GM18907 (cell line): ENCODE measurements around the gene NHLRC1.

Experiments
- ATAC-seq: cut with Tn5 transposase; IDR thresholded peaks from one replicate; pipeline ENCODE4 v1.9.1; 2021; ENCODE audit warnings: mild to moderate bottlenecking, moderate library complexity; ENCODE audit not compliant: unreplicated experiment

Gene NHLRC1

DNA sequence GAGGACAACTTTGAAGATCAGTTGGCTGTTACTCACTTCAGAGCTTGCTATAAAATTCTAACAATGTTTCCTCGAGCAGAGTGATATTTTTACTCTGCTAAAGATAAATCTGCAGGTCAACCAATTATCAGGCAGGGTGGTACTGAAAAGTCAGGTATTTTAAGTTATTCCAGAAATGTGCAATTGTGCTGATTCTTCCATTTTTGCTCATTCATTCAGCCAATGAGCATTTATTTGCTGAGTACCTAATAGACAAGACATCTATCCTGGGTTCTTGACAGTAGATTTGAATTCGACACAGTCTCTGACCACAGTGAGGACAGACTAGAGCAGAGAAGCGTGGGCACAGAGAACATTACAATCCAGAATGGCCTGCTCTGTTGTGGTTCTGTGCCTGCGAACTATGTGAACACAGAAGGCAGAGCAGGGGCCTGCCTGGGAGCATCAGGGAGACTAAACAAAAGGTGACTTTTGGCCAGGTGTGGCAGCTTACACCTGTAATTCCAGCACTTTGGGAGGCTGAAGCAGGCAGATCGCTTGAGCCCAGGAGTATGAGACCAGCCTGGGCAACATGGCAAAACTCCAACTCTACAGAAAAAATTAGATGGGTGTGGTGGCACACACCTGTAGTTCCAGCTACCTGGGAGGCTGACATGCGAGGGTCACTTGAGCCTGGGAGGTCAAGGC lies 17.6 kb upstream of the NHLRC1 start:
- no peak for ATAC-seq

DNA sequence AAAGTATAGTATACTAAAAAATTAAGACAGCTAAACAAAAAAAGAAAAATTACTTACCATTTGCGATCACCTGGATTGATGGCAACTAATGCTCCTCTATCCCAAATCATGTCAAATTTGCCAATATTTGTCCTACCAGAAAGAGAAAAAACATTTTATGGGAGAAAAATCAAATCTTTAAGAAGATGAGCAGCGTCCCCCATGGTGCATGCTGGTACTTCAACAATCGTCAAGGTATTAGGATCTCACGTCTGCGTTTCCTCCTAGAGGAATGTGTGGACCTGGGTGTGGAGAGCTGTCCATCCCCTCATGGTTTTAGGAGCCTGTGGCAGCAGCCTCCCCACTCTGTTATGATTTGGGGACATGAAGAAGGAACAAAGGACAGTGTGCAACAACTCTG lies 16.4 kb upstream of the NHLRC1 start:
- ATAC-seq: no peak

DNA sequence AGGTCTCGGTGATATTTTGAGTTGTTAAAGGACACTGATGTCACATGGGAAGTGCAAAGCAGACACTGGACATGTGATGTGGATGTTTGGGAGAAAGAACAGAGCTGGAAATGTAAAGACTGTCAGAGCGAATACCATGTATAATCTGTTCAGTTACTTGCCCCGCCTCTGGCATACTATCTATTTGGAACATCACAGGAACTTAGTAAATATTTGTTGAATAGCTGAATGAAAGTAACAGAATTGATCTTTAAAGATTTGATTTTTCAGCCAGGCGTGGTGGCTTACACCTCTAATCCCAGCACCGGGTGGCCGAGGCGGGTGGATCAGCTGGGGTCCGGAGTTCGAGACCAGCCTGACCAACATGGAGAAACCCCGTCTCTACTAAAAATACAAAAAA lies 13.8 kb upstream of the NHLRC1 start:
- no peak for ATAC-seq

DNA sequence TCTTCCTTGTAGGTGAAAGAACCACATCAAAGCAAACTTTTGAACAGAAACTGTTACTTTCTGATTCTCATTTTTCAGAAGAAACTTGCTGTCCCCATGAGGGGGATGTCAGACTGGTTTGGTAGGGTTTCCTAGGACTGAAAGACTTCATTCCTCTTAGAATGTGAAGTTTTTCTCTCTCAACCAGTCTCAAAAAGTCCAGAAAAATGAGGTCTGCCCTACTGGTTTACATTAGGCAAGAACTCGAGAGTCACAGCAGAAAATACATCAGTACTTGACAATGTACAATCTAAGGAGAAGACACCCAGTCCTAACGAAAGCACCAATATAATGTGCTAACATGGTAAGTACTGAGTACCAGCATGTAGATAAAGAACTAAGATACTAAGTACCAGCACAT lies 12.7 kb upstream of the NHLRC1 start:
- no peak for ATAC-seq

DNA sequence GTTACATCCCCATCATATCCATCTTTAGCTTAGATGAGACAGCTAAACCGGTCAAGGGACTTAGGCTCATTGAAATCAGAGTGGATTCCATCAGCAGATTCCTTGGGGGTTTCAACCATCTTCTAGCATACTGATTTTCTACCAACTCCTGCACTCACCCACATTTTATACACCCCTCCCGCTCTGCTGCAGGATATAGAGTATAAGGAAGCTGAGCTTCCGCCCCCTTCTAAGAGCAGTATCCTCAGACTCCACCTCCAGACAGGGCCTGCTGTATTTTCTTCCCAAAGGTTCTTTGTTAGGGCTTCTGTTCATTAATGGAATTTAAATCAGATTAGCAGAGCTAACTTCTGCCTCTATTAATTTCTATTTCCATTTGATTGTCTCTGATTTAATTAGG lies 9.9 kb upstream of the NHLRC1 start:
- ATAC-seq: no peak

DNA sequence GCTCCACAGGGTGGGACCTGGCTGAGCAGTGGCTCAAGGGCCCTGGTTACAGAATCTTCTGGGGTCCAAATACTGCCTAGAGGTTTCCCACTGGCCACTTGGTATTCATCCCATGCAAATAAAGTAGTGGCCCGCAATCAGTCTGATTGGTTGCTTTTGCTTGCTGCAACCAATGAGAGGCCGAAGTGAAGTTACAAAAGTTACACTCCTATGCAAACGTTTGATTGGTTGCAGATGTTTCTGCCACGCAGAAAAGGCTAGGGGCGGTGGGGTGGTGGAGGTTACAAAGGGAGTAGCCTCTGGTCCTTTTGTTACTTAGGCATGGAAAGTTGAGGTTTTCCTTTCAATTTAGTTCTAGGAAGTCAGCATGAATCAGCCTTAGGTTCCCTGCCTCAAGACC lies 3.6 kb upstream of the NHLRC1 start:
- no peak for ATAC-seq

DNA sequence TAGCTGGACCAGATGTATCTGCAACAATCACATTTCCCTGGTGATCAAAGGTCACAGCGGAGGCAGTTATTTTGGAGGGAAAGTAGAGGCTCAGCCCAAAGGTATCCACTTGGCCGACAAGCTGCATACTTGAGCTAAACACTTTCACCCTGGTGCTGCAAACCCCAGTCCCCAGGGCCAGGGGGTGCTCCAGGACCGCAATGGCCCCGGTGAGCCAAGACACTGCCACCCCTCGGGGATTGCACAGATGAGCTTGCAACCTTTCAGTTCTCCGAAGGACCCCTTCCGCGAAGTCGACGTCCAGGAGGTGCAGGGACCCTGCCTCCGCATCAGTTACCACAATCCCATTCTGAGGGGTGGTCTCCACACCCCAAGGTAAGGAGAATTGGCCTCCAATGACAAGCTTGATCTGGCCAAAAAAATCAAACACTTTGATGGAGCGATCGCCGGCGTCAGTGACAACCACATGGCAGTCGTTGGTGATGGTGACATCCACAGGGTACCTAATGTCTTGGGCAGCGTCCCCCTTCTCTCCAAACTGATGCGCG lies 823 bp downstream of the NHLRC1 start:
- ATAC-seq: no peak

DNA sequence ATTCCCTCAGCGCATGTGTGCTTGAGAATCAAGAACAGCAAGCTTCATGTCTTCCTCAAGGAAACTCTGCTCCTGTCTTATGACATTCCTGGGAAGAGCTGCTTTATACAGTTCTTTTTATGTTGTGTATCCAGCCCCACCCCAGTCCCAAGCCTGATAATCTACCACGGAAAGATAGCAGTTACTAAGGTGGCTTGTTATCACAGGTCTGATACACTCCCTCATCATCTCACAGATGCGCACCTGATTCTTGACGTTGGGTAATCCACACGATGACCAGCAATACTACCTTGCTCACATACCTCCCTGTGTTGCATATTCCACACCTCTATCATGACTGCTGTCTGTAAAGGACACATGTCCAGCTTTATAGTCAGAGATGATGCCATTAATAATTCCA lies 3.2 kb downstream of the NHLRC1 start:
- no peak for ATAC-seq

DNA sequence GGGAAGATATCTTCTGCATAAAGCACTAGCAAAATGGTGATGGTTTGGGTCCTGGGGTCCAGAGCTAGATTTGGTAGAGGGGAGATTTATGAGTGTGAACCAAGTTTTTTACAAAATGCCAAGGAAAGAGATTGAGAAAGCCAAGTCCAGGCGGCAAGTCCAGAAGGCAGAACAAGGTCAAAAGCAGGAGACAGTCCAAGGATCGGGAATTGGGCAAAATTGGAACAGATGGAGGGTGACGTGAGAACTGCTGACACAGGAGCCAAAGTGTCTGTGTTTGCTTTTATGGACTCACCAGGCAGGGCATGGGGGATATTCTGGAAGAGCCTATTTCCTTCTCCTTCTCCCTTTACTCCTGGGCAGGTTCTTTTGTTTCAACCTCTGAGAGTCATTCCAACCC lies 4.1 kb downstream of the NHLRC1 start:
- no peak for ATAC-seq

DNA sequence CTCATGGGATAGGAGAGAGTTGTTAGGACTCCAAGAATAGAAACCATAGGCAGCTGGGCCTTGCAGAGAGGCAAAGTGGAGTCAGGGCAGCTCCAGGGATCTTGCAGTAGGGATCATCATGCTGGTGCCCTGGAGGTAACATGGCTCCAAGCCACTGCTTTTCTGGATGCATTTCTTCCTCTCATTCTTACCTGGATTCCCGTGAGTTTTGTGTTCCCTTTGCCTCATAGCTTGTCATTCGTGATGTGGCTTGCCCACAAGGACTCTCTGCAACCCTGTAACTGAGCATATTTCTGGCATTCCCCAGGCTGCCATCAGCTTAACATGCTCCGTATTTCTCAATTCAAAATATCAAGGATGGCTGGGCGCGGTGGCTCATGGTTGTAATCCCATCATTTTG lies 5.3 kb downstream of the NHLRC1 start:
- ATAC-seq: no peak

DNA sequence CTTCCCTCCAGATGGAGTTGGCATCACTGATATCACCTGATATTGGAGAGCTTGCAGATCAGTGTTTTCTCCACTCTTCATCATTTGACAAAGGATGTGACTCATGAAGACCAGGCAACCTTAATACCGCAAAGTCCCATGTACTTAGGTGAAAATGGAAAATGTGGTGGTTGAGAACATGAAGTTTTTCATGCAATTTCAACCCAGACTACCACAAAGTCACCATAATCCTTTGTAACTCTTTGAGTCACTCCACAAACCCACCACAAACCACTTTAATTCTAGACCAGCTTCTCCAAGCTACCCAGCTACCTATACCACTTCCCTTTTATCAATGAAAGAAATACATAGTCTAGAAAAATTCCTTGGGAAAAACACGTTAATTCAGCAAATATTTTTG lies 7.1 kb downstream of the NHLRC1 start:
- no peak for ATAC-seq

DNA sequence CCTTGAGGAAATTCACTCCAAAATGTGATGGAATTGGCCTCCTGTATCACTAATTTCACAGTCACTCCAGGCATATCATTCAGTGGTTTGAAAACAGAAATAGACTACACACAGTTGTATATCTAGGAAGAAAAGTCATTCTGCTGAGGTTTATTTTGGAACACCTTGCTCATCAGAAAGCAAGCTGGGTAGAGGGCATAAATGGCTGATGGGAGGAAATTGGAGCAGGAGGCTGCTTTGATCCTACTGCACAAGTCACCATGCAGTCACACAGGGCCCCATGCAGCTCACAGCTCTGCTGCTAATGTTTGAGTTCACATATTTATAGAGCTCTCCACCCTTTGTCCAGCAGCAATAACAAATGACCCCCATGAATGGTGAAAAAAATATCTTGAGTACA lies 12.3 kb downstream of the NHLRC1 start:
- ATAC-seq: no peak

DNA sequence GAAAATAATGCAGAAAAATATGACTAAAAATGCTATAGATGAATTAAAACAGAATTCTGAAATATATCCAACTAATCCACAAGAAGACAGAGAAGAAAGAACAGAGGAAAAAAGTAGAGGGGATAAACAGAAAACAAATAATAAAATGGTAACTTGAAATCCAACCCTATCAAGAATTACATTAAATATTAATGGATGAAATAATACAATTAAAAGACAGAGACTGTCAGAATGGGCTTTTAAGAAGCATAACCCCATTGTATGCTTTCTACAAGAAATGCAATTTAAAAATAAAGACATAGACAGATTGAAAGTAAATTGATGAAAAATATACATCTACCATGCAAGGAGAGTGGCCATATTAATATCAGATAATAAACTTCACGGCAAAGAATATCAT lies 15.4 kb downstream of the NHLRC1 start:
- ATAC-seq: no peak

DNA sequence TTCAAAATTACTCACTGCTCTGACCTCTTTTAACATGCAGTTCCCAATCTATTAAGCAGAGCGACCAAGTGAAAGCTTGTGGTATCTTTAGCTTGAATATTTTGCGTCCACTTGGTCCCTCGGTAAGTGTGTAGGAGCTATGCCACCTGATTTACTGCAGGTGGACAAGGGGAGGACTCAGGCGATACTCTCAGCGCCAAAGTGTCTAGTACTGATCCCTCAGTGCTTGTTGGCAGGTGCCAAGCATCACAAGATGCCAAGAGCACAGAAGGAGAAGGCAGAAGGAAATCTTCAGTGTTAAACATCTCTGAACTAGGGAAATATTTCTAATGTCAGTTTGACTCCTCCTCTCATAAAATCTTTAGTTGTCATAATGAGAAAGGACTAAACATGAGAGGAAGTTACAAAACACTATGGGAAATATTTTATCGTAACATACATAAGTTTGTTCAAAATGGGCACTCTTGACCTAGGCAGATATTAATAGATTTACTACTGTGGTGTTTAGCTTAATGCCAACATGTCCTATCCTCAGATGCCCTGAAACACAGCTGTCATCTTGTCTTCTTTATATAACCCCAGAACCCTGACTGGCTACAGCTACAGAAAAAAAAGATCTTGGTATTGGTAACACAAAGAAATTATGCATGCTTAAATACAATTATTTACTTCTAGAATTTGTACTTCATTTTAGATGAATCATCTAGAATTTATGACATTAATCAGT lies 19.5 kb downstream of the NHLRC1 start:
- ATAC-seq: no peak

DNA sequence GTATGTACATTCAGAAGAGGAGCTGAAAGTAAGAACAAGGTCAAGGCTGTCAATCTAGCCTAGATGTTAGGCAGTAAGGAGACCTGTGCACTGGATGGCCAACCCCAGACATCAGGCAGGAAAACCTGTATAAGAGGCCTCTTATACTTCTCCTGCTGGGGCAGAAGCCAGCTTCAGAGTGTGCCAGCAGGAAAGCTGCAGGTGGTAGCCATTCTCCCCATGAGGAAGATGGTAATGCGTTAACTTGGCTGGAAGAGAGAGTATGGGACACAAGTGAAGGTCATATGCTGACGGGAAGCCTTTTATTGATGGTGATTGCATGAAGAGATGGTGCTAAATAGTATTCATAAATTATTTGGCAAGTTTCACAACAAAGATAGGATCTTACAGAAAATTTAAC lies 20.6 kb downstream of the NHLRC1 start:
- ATAC-seq: no peak

DNA sequence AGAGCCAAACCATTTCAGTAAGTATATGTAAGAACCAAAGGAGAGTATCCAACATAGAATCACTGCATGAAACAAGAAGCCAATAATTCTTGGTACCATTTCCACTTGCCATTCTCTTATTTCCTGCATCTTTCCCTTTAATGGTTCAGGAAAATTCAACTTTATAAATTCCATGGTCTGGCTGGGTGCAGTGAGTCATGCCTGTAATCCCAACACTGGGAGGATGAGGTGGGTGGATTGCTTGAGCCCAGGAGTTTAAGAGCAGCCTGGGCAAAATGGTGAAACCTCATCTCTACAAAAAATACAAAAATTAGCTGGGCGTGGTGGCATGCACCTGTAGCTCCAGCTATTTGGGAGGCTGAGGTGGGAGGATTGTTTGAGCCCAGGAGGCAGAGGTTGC lies 21.2 kb downstream of the NHLRC1 start:
- no peak for ATAC-seq

DNA sequence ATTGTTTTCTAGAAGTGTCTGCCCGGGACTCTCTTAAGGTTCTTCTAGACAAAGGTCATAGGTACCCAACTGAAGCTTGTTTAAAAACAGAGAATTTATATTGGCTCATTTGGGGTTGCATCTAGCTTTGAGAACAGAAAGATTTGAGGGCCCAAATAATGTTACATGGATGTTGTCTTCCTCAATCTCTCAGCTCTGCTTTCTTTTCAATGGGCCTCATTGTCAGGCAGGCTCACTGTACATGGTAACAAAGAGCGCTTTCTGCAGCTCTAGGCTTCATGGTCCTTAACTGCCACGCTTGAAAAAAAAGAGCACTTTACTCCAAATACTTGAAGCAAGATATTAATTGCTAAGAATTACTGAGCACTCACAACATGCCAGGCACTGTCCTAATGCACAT lies 22.2 kb downstream of the NHLRC1 start:
- ATAC-seq: no peak

DNA sequence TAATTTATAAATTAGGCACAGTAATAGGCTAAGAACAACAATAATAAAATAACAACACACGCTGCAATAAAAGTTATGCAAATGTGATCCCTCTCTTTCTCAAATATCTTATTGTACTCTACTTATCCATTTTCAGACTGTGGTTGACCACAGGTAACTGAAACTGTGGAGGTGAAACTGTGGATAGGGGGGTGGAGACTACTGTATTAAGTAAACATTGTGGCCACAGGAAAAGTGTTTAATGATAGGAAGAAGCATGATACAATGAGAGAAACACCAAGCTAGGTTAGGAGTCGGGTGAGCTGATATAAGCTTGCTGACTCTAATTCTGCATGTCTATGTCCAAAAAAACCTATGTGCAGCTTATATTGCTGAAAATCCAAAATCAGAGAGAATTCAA lies 23.0 kb downstream of the NHLRC1 start:
- ATAC-seq: no peak

DNA sequence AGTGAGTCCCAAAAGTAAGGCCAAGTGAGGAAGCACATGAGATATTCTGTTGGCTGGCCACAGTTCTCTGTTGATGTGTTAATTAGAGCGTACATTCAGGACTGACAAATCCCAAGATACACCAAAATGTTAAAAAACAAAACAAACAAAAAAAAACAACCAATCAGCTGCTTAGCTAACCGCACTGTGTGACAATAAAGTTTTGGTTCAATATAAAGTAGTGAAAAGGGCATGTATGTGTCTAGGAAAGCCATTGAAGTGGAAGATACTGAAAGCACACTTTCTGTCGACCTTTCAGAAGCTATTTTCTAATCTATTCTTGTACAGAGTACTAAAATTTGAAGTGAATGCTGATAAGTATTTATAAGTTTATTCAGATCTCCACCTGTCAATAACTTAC lies 26.1 kb downstream of the NHLRC1 start:
- ATAC-seq: no peak

DNA sequence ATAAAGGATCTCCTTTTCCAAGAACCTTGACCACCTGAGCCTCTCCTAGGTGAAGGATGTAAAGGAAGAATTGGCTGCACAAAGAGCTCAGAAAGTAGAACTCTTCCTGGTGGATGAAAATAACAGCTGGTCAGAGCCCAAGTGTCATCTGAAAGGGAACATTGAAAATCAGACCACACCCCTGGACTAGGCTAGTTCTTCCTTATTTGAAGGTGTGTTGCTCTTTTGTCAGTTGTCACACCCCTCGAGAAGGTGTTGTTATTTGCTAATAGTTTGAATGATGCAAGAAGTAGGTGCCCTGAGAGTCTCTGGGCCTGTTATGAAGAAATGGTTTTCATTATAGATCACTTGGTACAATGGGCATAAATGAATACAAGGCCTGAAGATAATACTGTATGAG lies 31.1 kb downstream of the NHLRC1 start:
- no peak for ATAC-seq

DNA sequence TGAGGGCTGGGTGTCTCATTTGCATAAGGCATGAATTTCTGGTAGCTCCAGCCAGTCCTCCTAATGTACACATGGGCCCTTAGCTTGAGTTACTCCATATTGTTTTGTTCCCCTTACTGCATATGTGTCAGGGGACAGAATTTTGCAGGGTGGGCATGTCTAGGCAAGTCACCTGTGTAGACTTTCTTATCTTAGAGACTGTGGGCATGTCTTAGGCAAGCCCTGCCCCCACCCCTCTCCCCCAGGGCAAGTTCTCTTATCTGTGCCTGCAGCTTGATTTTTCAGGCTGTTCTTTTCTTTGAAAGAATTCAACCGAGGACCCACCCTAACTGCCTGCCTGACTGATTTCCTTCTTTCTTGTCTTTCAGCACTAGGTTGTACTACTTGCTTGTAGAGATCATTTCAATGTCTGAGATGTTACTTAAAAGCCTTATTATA lies 32.1 kb downstream of the NHLRC1 start:
- ATAC-seq: no peak
